H9 (cell line): ENCODE measurements around the gene PAAF1. TPM values are rescaled to one million over a fixed set of nuclear protein-coding genes. Genes with fewer than 3 reads are reported as not detected.

ENCODE experiments used
- DNase-seq: peaks from one replicate; pipeline ENCODE4 v3.0.0-alpha.2; 2017
- H2AFZ ChIP-seq: one replicate; pipeline ENCODE4 v1.6.1; 2013; ENCODE audit warnings: mild to moderate bottlenecking, low read length, control low read depth, moderate library complexity
- H2AK5ac ChIP-seq: 2 replicates; pipeline ENCODE4 v1.6.1; 2013; ENCODE audit warnings: low read length, control low read depth, mixed read lengths; ENCODE audit not compliant: insufficient read length
- H2BK120ac ChIP-seq: one replicate; pipeline ENCODE4 v1.6.1; 2013; ENCODE audit warnings: low read depth, mild to moderate bottlenecking, low read length, control low read depth, inconsistent platforms; ENCODE audit not compliant: poor library complexity, severe bottlenecking
- H2BK12ac ChIP-seq: 2 replicates; pipeline ENCODE4 v1.6.1; 2013; ENCODE audit warnings: low read length, control low read depth, mixed read lengths, low read depth; ENCODE audit not compliant: insufficient read length
- H2BK15ac ChIP-seq: 2 replicates; pipeline ENCODE4 v1.6.1; 2013; ENCODE audit warnings: low read depth, low read length, control low read depth
- H2BK20ac ChIP-seq: one replicate; pipeline ENCODE4 v1.6.1; 2013; ENCODE audit warnings: low read depth, mild to moderate bottlenecking, low read length, control low read depth, inconsistent platforms; ENCODE audit not compliant: poor library complexity, severe bottlenecking
- H2BK5ac ChIP-seq: 2 replicates; pipeline ENCODE4 v1.6.1; 2013; ENCODE audit warnings: low read length, control low read depth, mixed read lengths; ENCODE audit not compliant: insufficient read length
- H3K14ac ChIP-seq: 2 replicates; pipeline ENCODE4 v1.6.1; 2013; ENCODE audit warnings: low read length, control low read depth; ENCODE audit not compliant: insufficient read depth
- H3K18ac ChIP-seq: 2 replicates; pipeline ENCODE4 v1.6.1; 2013; ENCODE audit warnings: low read depth, mild to moderate bottlenecking, mixed read lengths, low read length, control low read depth; ENCODE audit not compliant: insufficient read length
- H3K23ac ChIP-seq: 2 replicates; pipeline ENCODE4 v1.6.1; 2013; ENCODE audit warnings: low read length, control low read depth, mixed read lengths, low read depth; ENCODE audit not compliant: insufficient read length
- H3K23me2 ChIP-seq: 2 replicates; pipeline ENCODE4 v1.6.1; 2013; ENCODE audit warnings: low read depth, mild to moderate bottlenecking, mixed read lengths, low read length, control low read depth; ENCODE audit not compliant: insufficient read length, poor library complexity, severe bottlenecking
- H3K27ac ChIP-seq: 2 replicates; pipeline ENCODE4 v1.5.1; 2013; ENCODE audit warnings: low read length, control low read depth, mixed read lengths, low read depth; ENCODE audit not compliant: insufficient read length
- H3K27me3 ChIP-seq: 2 replicates; pipeline ENCODE4 v1.6.1; 2013; ENCODE audit warnings: low read length, control low read depth, inconsistent platforms; ENCODE audit not compliant: insufficient read depth
- H3K4ac ChIP-seq: 2 replicates; pipeline ENCODE4 v1.6.1; 2013; ENCODE audit warnings: low read depth, mild to moderate bottlenecking, control low read depth, inconsistent platforms, low read length, moderate library complexity
- H3K4me1 ChIP-seq: 2 replicates; pipeline ENCODE4 v1.6.1; 2013; ENCODE audit warnings: low read length, control low read depth, inconsistent platforms; ENCODE audit not compliant: insufficient read depth
- H3K4me2 ChIP-seq: 2 replicates; pipeline ENCODE4 v1.6.1; 2013; ENCODE audit warnings: low read length, control low read depth, mixed read lengths; ENCODE audit not compliant: insufficient read length, insufficient read depth
- H3K56ac ChIP-seq: 2 replicates; pipeline ENCODE4 v1.6.1; 2013; ENCODE audit warnings: low read depth, mild to moderate bottlenecking, mixed read lengths, low read length, control low read depth; ENCODE audit not compliant: insufficient read length
- H3K79me1 ChIP-seq: 2 replicates; pipeline ENCODE4 v1.6.1; 2013; ENCODE audit warnings: low read depth, mild to moderate bottlenecking, moderate library complexity, low read length, control low read depth, inconsistent platforms; ENCODE audit not compliant: insufficient read depth, poor library complexity, severe bottlenecking
- H3K79me2 ChIP-seq: 2 replicates; pipeline ENCODE4 v1.6.1; 2013; ENCODE audit warnings: low read length, control low read depth, inconsistent platforms; ENCODE audit not compliant: insufficient read depth
- H3K9ac ChIP-seq: 2 replicates; pipeline ENCODE4 v1.6.1; 2013; ENCODE audit warnings: low read length, control low read depth, mixed read lengths; ENCODE audit not compliant: insufficient read length; ENCODE audit errors: extremely low read depth
- H3K9me3 ChIP-seq: one replicate; pipeline ENCODE4 v1.6.1; 2013; ENCODE audit warnings: low read depth, low read length, inconsistent platforms; ENCODE audit not compliant: control insufficient read depth
- H3T11ph ChIP-seq: one replicate; pipeline ENCODE4 v1.6.1; 2013; ENCODE audit warnings: mild to moderate bottlenecking, low read length, control low read depth, inconsistent platforms
- H4K20me1 ChIP-seq: one replicate; pipeline ENCODE4 v1.6.1; 2013; ENCODE audit not compliant: control insufficient read depth, insufficient read length, insufficient read depth
- H4K5ac ChIP-seq: 2 replicates; pipeline ENCODE4 v1.6.1; 2013; ENCODE audit warnings: low read depth, mild to moderate bottlenecking, mixed read lengths, low read length, control low read depth; ENCODE audit not compliant: insufficient read length
- H4K8ac ChIP-seq: replicated peaks from 2 replicates; pipeline ENCODE4 v1.6.1; 2013; ENCODE audit warnings: low read length, control low read depth, mixed read lengths, low read depth; ENCODE audit not compliant: insufficient read length
- H4K91ac ChIP-seq: 2 replicates; pipeline ENCODE4 v1.6.1; 2013; ENCODE audit warnings: low read depth, mild to moderate bottlenecking, moderate library complexity, mixed read lengths, low read length, control low read depth; ENCODE audit not compliant: insufficient read length
- H3K27ac Mint-ChIP-seq, 3 experiments: 2 replicates in 2 of 3; 3 replicates in 1 of 3; pipeline ENCODE4 v1.8.0; 2020 to 2021; ENCODE audit warnings: mixed read lengths in 3 of 3, mild to moderate bottlenecking in 1 of 3, moderate library complexity in 1 of 3
- H3K27me3 Mint-ChIP-seq: 2 replicates; pipeline ENCODE4 v1.8.0; 2021; ENCODE audit warnings: low read depth, mild to moderate bottlenecking, moderate library complexity, mixed read lengths
- H3K36me3 Mint-ChIP-seq, 3 experiments: 2 replicates in 2 of 3; 3 replicates in 1 of 3; pipeline ENCODE4 v1.8.0; 2020 to 2021; ENCODE audit warnings: low read depth in 3 of 3, mixed read lengths in 3 of 3; ENCODE audit not compliant: insufficient read depth in 1 of 3
- H3K4me1 Mint-ChIP-seq, 2 experiments: 2 replicates each; pipeline ENCODE4 v1.8.0; 2020; ENCODE audit warnings: mixed read lengths in 2 of 2
- H3K4me3 Mint-ChIP-seq, 2 experiments: 2 replicates in 1 of 2; 3 replicates in 1 of 2; pipeline ENCODE4 v1.8.0; 2020 to 2021; ENCODE audit warnings: mild to moderate bottlenecking in 2 of 2, mixed read lengths in 2 of 2, moderate library complexity in 1 of 2
- H3K9me3 Mint-ChIP-seq, 2 experiments: 2 replicates in 1 of 2; 3 replicates in 1 of 2; pipeline ENCODE4 v1.8.0; 2020; ENCODE audit warnings: mild to moderate bottlenecking in 2 of 2, mixed read lengths in 2 of 2, moderate library complexity in 1 of 2
- total RNA-seq: library from RNA; stranded (reverse); gene quantifications from 2 replicates; pipeline ENCODE4 v1.2.1, GENCODE V29; 2021
- TF ChIP-seq, protein P1 (sequence below): fragments of 200-600 bp; sonication (generic); conservative IDR thresholded peaks from 3 replicates; pipeline ENCODE4 v1.8.0; 2021; ENCODE audit warnings: antibody characterized with exemption, mild to moderate bottlenecking

PAAF1 gene
- total RNA-seq, 1 experiment from 2014 or later, result 24.3 TPM

- Histone ChIP-seq H2BK15ac (no peak overlapping the region), H3K18ac (no peak overlapping the region), H3K23ac (no peak overlapping the region), H3K27me3 (no peaks in the 10 kb centered on the region), H3K4me2 (no peak overlapping the region), H4K20me1 (no peaks in the 10 kb centered on the region), H2BK5ac (no peak overlapping the region), H4K8ac (no peak overlapping the region), H3K4me1 (no peaks in the 10 kb centered on the region), H4K5ac (no peak overlapping the region), H3T11ph (no peak overlapping the region), H3K56ac (no peak overlapping the region), H4K91ac (no peak overlapping the region), H3K27ac (no peak overlapping the region), H3K14ac (no peak overlapping the region), H3K4ac (no peak overlapping the region), H3K9ac (no peak overlapping the region), H2BK20ac (no peak overlapping the region), H3K79me2 (no peaks in the 10 kb centered on the region), H3K23me2 (no peaks in the 10 kb centered on the region), H2AFZ (no peak overlapping the region), H2AK5ac (no peak overlapping the region), H2BK12ac (no peak overlapping the region), H3K9me3 (no peaks in the 10 kb centered on the region), H2BK120ac (no peak overlapping the region), H3K79me1 (no peaks in the 10 kb centered on the region)
- H3K27me3 Mint-ChIP-seq, result no peaks in the 10 kb centered on the region
- TF ChIP-seq, protein P1, sequence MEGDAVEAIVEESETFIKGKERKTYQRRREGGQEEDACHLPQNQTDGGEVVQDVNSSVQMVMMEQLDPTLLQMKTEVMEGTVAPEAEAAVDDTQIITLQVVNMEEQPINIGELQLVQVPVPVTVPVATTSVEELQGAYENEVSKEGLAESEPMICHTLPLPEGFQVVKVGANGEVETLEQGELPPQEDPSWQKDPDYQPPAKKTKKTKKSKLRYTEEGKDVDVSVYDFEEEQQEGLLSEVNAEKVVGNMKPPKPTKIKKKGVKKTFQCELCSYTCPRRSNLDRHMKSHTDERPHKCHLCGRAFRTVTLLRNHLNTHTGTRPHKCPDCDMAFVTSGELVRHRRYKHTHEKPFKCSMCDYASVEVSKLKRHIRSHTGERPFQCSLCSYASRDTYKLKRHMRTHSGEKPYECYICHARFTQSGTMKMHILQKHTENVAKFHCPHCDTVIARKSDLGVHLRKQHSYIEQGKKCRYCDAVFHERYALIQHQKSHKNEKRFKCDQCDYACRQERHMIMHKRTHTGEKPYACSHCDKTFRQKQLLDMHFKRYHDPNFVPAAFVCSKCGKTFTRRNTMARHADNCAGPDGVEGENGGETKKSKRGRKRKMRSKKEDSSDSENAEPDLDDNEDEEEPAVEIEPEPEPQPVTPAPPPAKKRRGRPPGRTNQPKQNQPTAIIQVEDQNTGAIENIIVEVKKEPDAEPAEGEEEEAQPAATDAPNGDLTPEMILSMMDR, result no peak
- H3K27ac Mint-ChIP-seq, result no peak overlapping the region
- H3K36me3 Mint-ChIP-seq, result peaks cover 10 to 38% (median 31%) of the 10 kb centered on the region in 3 experiments; a peak in 6 of 7 replicates
- no peak for DNase-seq
- no peak overlapping the region for H3K4me3 Mint-ChIP-seq
- no peaks in the 10 kb centered on the region for H3K9me3 Mint-ChIP-seq
- H3K4me1 Mint-ChIP-seq, result no peaks in the 10 kb centered on the region
These were observed 36.7 kb downstream of the PAAF1 start for GRCh38 chr11:73913472-73913871.
